SU-DHL-6 (cell line): ENCODE results near the gene RFX4.

Experiments used
- H2AFZ ChIP-seq: fragments of 200-600 bp; sonication (generic); 2 replicates; pipeline ENCODE4 v1.6.1; 2014; ENCODE audit warnings: low read depth, mild to moderate bottlenecking, moderate library complexity, mixed read lengths, antibody characterized with exemption, low read length; ENCODE audit not compliant: severe bottlenecking
- H3F3A ChIP-seq: fragments of 200-600 bp; shearing (Covaris generic); 2 replicates; pipeline ENCODE4 v1.6.0; 2016; ENCODE audit warnings: antibody characterized with exemption, mild to moderate bottlenecking; ENCODE audit not compliant: insufficient read depth
- H3K27ac ChIP-seq: fragments of 200-600 bp; sonication (generic); 2 replicates; pipeline ENCODE4 v1.5.1; 2016; ENCODE audit warnings: low read depth, mild to moderate bottlenecking, low read length, moderate library complexity, mixed read lengths
- H3K27me3 ChIP-seq: fragments of 200-600 bp; sonication (generic), shearing (Covaris generic); 2 replicates; pipeline ENCODE4 v1.6.0; 2014; ENCODE audit warnings: mild to moderate bottlenecking, low read length
- H3K36me3 ChIP-seq: fragments of 200-600 bp; sonication (generic); 2 replicates; pipeline ENCODE4 v1.6.1; 2014; ENCODE audit warnings: mild to moderate bottlenecking, low read length, mixed read lengths
- H3K4me2 ChIP-seq: fragments of 300-600, 200-600 bp; shearing (Covaris generic), sonication (generic); 2 replicates; pipeline ENCODE4 v1.6.0; 2014; ENCODE audit warnings: low read length, low read depth, mild to moderate bottlenecking; ENCODE audit not compliant: poor library complexity, severe bottlenecking
- H3K4me3 ChIP-seq: fragments of 200-600 bp; sonication (generic); 2 replicates; pipeline ENCODE4 v1.5.1; 2014; ENCODE audit warnings: antibody characterized with exemption, low read length, mild to moderate bottlenecking, mixed read lengths; ENCODE audit not compliant: insufficient read depth, poor library complexity, severe bottlenecking
- H3K79me2 ChIP-seq: fragments of 200-600 bp; sonication (generic); 2 replicates; pipeline ENCODE4 v1.6.1; 2014; ENCODE audit warnings: mild to moderate bottlenecking, low read length, moderate library complexity; ENCODE audit not compliant: insufficient read depth
- H3K9ac ChIP-seq: fragments of 200-600 bp; sonication (generic); 2 replicates; pipeline ENCODE4 v1.7.0; 2014; ENCODE audit warnings: mild to moderate bottlenecking, low read length
- H3K9me2 ChIP-seq: fragments of 200-600 bp; sonication (generic); replicated peaks from 2 replicates; pipeline ENCODE4 v1.6.1; 2014; ENCODE audit warnings: low read length; ENCODE audit not compliant: insufficient read depth
- H3K9me3 ChIP-seq: fragments of 200-600 bp; sonication (generic); 2 replicates; pipeline ENCODE4 v1.6.1; 2014; ENCODE audit warnings: low read length, mixed read lengths; ENCODE audit not compliant: insufficient read depth
- H4K20me1 ChIP-seq: fragments of 200-600 bp; sonication (generic); 2 replicates; pipeline ENCODE4 v1.6.1; 2014; ENCODE audit warnings: low read depth, mild to moderate bottlenecking, antibody characterized with exemption, low read length, moderate library complexity, mixed read lengths
- CTCF ChIP-seq: fragments of 200-600 bp; sonication (generic); IDR thresholded peaks from one replicate; pipeline ENCODE4 v1.5.1; 2017; ENCODE audit warnings: antibody characterized with exemption, mild to moderate bottlenecking, low read length, moderate library complexity; ENCODE audit not compliant: insufficient read depth, poor library complexity, severe bottlenecking
- EZH2phosphoT487 ChIP-seq: fragments of 200-600 bp; sonication (generic), shearing (Covaris generic); conservative IDR thresholded peaks from 2 replicates; pipeline ENCODE4 v1.6.1; 2018; ENCODE audit warnings: mild to moderate bottlenecking, antibody characterized with exemption, low read length, moderate library complexity, mixed read lengths

RFX4 gene

GRCh38 chr12:106632797-106633450 lies 50.1 kb downstream of the RFX4 start:
- Histone ChIP-seq H3K4me2 (no peak overlapping the region), H3K27me3 (no peaks in the 10 kb centered on the region)

GRCh38 chr12:106633451-106633823 lies 50.6 kb downstream of the RFX4 start:
- Histone ChIP-seq H3K4me3 (no peak overlapping the region), H4K20me1 (no peaks in the 10 kb centered on the region), H3K9me3 (no peaks in the 10 kb centered on the region), H2AFZ (no peak overlapping the region), H3K9me2 (no peaks in the 10 kb centered on the region), H3K79me2 (no peaks in the 10 kb centered on the region), H3F3A (no peaks in the 10 kb centered on the region), H3K27me3 (no peaks in the 10 kb centered on the region), H3K27ac (no peak overlapping the region), H3K4me2 (no peak overlapping the region), H3K36me3 (no peaks in the 10 kb centered on the region), H3K9ac (no peak overlapping the region)
- TF ChIP-seq CTCF (no peak), EZH2phosphoT487 (no peak)

More at GRCh38 chr12:106632797-106633450, 50.1 kb downstream of the RFX4 start:
- TF ChIP-seq EZH2phosphoT487: no peak
- no peak for TF ChIP-seq CTCF
- no peak overlapping the region for H3K9ac ChIP-seq
- no peak overlapping the region for H3K4me3 ChIP-seq
- H2AFZ ChIP-seq: no peak overlapping the region
- no peaks in the 10 kb centered on the region for H3F3A ChIP-seq
- no peaks in the 10 kb centered on the region for H3K9me2 ChIP-seq
- H3K27ac ChIP-seq: no peak overlapping the region
- H4K20me1 ChIP-seq: no peaks in the 10 kb centered on the region
- no peaks in the 10 kb centered on the region for H3K36me3 ChIP-seq
- no peaks in the 10 kb centered on the region for H3K9me3 ChIP-seq
- H3K79me2 ChIP-seq: no peaks in the 10 kb centered on the region

- H3K27ac ChIP-seq: no peak overlapping the region
- H4K20me1 ChIP-seq: no peaks in the 10 kb centered on the region
- H3K4me3 ChIP-seq: no peak overlapping the region
- H3K27me3 ChIP-seq: no peaks in the 10 kb centered on the region
- no peaks in the 10 kb centered on the region for H3F3A ChIP-seq
- no peaks in the 10 kb centered on the region for H3K79me2 ChIP-seq
- TF ChIP-seq EZH2phosphoT487 (no peak), CTCF (no peak)
- no peaks in the 10 kb centered on the region for H3K9me3 ChIP-seq
- no peak overlapping the region for H3K4me2 ChIP-seq
- H3K36me3 ChIP-seq: no peaks in the 10 kb centered on the region
- H2AFZ ChIP-seq: no peak overlapping the region
- H3K9ac ChIP-seq: no peak overlapping the region
- no peaks in the 10 kb centered on the region for H3K9me2 ChIP-seq
Measured at GRCh38 chr12:106634206-106634605, 51.4 kb downstream of the RFX4 start.
